NCI-H1436 (cell line): ENCODE data around the gene ZNF609.

Experiments used
- DNase-seq: peaks from one replicate; lab custom pipeline; 2025; lab: John Stamatoyannopoulos, UW

The ZNF609 gene

GRCh38 chr15:64732156-64732860 is 271.9 kb downstream of the ZNF609 start:
- no peak for DNase-seq
